Neural progenitor cell (in vitro differentiated cells): ENCODE data around the gene LIMS2. TPM values are rescaled to one million over a fixed set of nuclear protein-coding genes. Genes with fewer than 3 reads are reported as not detected.

Experiments
- DNase-seq: peaks from one replicate; pipeline ENCODE4 v3.0.0-alpha.2; 2016; ENCODE audit warnings: low spot score
- H2AFZ ChIP-seq: fragments of 200-600 bp; sonication (generic); replicated peaks from 2 replicates; pipeline ENCODE4 v1.6.1; 2016; ENCODE audit warnings: antibody characterized with exemption
- H3F3A ChIP-seq: fragments of 200-600 bp; sonication (generic); 2 replicates; pipeline ENCODE4 v1.6.1; 2016; ENCODE audit warnings: antibody characterized with exemption, low read depth
- H3K27ac ChIP-seq: fragments of 200-600 bp; sonication (generic); 2 replicates; pipeline ENCODE4 v1.5.1; 2016; ENCODE audit warnings: mild to moderate bottlenecking
- H3K27me3 ChIP-seq: fragments of 200-600 bp; sonication (generic); 2 replicates; pipeline ENCODE4 v1.6.1; 2016; ENCODE audit warnings: mild to moderate bottlenecking, moderate library complexity
- H3K36me3 ChIP-seq: fragments of 200-600 bp; sonication (generic); 2 replicates; pipeline ENCODE4 v1.5.1; 2016
- H3K4me1 ChIP-seq: fragments of 200-600 bp; sonication (generic); 2 replicates; pipeline ENCODE4 v1.6.1; 2016; ENCODE audit warnings: mixed run types
- H3K4me2 ChIP-seq: fragments of 200-600 bp; sonication (generic); 2 replicates; pipeline ENCODE4 v1.6.1; 2016
- H3K4me3 ChIP-seq: fragments of 200-600 bp; sonication (generic); 2 replicates; pipeline ENCODE4 v1.5.1; 2016
- H3K79me2 ChIP-seq: fragments of 200-600 bp; sonication (generic); 2 replicates; pipeline ENCODE4 v1.6.1; 2016; ENCODE audit warnings: low read depth
- H3K9ac ChIP-seq: fragments of 200-600 bp; sonication (generic); 2 replicates; pipeline ENCODE4 v1.6.1; 2016
- H3K9me3 ChIP-seq: fragments of 200-600 bp; sonication (generic); 2 replicates; pipeline ENCODE4 v1.5.1; 2016; ENCODE audit warnings: low read depth
- H4K20me1 ChIP-seq: fragments of 200-600 bp; sonication (generic); 2 replicates; pipeline ENCODE4 v1.6.1; 2016; ENCODE audit warnings: low read depth
- H3K27ac Mint-ChIP-seq: 3 replicates; pipeline ENCODE4 v1.8.0; 2021; ENCODE audit warnings: mixed read lengths
- H3K27me3 Mint-ChIP-seq: 2 replicates; pipeline ENCODE4 v1.8.0; 2022; ENCODE audit warnings: low read depth, mild to moderate bottlenecking, inconsistent platforms, moderate library complexity, mixed read lengths; ENCODE audit not compliant: insufficient read depth
- H3K36me3 Mint-ChIP-seq: 3 replicates; pipeline ENCODE4 v1.8.0; 2021; ENCODE audit warnings: mixed read lengths
- H3K4me1 Mint-ChIP-seq: 3 replicates; pipeline ENCODE4 v1.8.0; 2021; ENCODE audit warnings: mixed read lengths
- H3K4me3 Mint-ChIP-seq: 3 replicates; pipeline ENCODE4 v1.8.0; 2021; ENCODE audit warnings: mild to moderate bottlenecking, moderate library complexity, mixed read lengths
- H3K9me3 Mint-ChIP-seq: 3 replicates; pipeline ENCODE4 v1.8.0; 2020; ENCODE audit warnings: mixed read lengths
- CTCF ChIP-seq: fragments of 200-600 bp; sonication (generic); IDR thresholded peaks from 2 replicates; pipeline ENCODE4 v1.5.1; 2017; ENCODE audit warnings: antibody characterized with exemption, mild to moderate bottlenecking
- EZH2 ChIP-seq: fragments of 200-600 bp; sonication (generic); IDR thresholded peaks from 2 replicates; pipeline ENCODE4 v1.6.1; 2017; ENCODE audit warnings: antibody characterized with exemption, mild to moderate bottlenecking, moderate library complexity
- EZH2phosphoT487 ChIP-seq: fragments of 200-600 bp; sonication (generic); IDR thresholded peaks from 2 replicates; pipeline ENCODE4 v1.6.1; 2017; ENCODE audit warnings: antibody characterized with exemption
- total RNA-seq: library from RNA; depleted of rRNA; stranded (reverse); fragments of >200 nt; gene quantifications from 2 replicates; pipeline ENCODE4 v1.2.3, GENCODE V29; 2015; ENCODE audit warnings: low replicate concordance

LIMS2 gene
- total RNA-seq, 1 donor from 2014 or later, result not detected

GRCh38 chr2:127635380-127636237 lies 39.7 kb downstream of the LIMS2 start:
- Histone ChIP-seq H3K4me1 (peaks cover 5% of the 10 kb centered on the region), H2AFZ (no peak overlapping the region), H3K79me2 (no peaks in the 10 kb centered on the region), H3K4me2 (no peak overlapping the region), H3K36me3 (no peaks in the 10 kb centered on the region), H3K9me3 (no peaks in the 10 kb centered on the region), H3K27me3 (no peaks in the 10 kb centered on the region), H3F3A (no peaks in the 10 kb centered on the region), H3K27ac (no peak overlapping the region), H4K20me1 (no peaks in the 10 kb centered on the region), H3K4me3 (no peak overlapping the region), H3K9ac (no peak overlapping the region)
- no peak overlapping the region for H3K27ac Mint-ChIP-seq
- no peak for DNase-seq
- no peaks in the 10 kb centered on the region for H3K36me3 Mint-ChIP-seq
- peaks cover 7% of the 10 kb centered on the region for H3K27me3 Mint-ChIP-seq
- no peak overlapping the region for H3K4me3 Mint-ChIP-seq
- TF ChIP-seq CTCF (no peak), EZH2 (no peak), EZH2phosphoT487 (no peak)
- H3K9me3 Mint-ChIP-seq, result no peaks in the 10 kb centered on the region
- peaks cover 2% of the 10 kb centered on the region for H3K4me1 Mint-ChIP-seq

- Histone ChIP-seq H3K9me3 (no peaks in the 10 kb centered on the region), H3K4me2 (no peak overlapping the region), H3F3A (no peaks in the 10 kb centered on the region), H3K4me1 (peaks cover 5% of the 10 kb centered on the region), H3K36me3 (no peaks in the 10 kb centered on the region), H3K9ac (no peak overlapping the region), H3K4me3 (no peak overlapping the region), H3K79me2 (no peaks in the 10 kb centered on the region), H3K27me3 (no peaks in the 10 kb centered on the region), H3K27ac (no peak overlapping the region), H2AFZ (no peak overlapping the region), H4K20me1 (no peaks in the 10 kb centered on the region)
- no peak overlapping the region for H3K27ac Mint-ChIP-seq
- H3K4me1 Mint-ChIP-seq, result peaks cover 2% of the 10 kb centered on the region
- no peak for TF ChIP-seq EZH2
- TF ChIP-seq CTCF, result no peak
- TF ChIP-seq EZH2phosphoT487, result no peak
- H3K27me3 Mint-ChIP-seq, result peaks cover 7% of the 10 kb centered on the region
- no peaks in the 10 kb centered on the region for H3K36me3 Mint-ChIP-seq
- H3K9me3 Mint-ChIP-seq, result no peaks in the 10 kb centered on the region
- H3K4me3 Mint-ChIP-seq, result no peak overlapping the region
- DNase-seq, result no peak
These were observed 40.5 kb downstream of the LIMS2 start for GRCh38 chr2:127634626-127635379.

GRCh38 chr2:127634066-127634617 lies 41.2 kb downstream of the LIMS2 start:
- Histone ChIP-seq H3F3A (no peaks in the 10 kb centered on the region), H3K27me3 (no peaks in the 10 kb centered on the region), H2AFZ (no peak overlapping the region), H3K4me1 (peaks cover 5% of the 10 kb centered on the region), H3K36me3 (no peaks in the 10 kb centered on the region), H3K79me2 (no peaks in the 10 kb centered on the region), H3K9ac (no peak overlapping the region), H4K20me1 (no peaks in the 10 kb centered on the region), H3K4me2 (no peak overlapping the region), H3K9me3 (no peaks in the 10 kb centered on the region), H3K4me3 (no peak overlapping the region), H3K27ac (no peak overlapping the region)
- DNase-seq, result no peak
- H3K4me3 Mint-ChIP-seq, result no peak overlapping the region
- no peaks in the 10 kb centered on the region for H3K36me3 Mint-ChIP-seq
- TF ChIP-seq CTCF (no peak), EZH2 (no peak), EZH2phosphoT487 (no peak)
- H3K4me1 Mint-ChIP-seq, result peaks cover 2% of the 10 kb centered on the region
- H3K27ac Mint-ChIP-seq, result no peak overlapping the region
- no peaks in the 10 kb centered on the region for H3K9me3 Mint-ChIP-seq
- peaks cover 6% of the 10 kb centered on the region for H3K27me3 Mint-ChIP-seq
